Measurements from ENCODE around the gene DSCAML1. TPM values are rescaled to one million over a fixed set of nuclear protein-coding genes. Genes with fewer than 3 reads are reported as not detected.

DSCAML1 gene
- total RNA-seq, 1 donor from 2014 or later, result not detected

GRCh38 chr11:117593065-117593464 is 204.0 kb downstream of the DSCAML1 start:
- peaks cover 15% of the 10 kb centered on the region for H3K27me3 Mint-ChIP-seq (ENCODE audit: unreplicated experiment)
- H3K36me3 Mint-ChIP-seq (ENCODE audit: unreplicated experiment), result no peaks in the 10 kb centered on the region
- DNase-seq (ENCODE audit: extremely low spot score, unreplicated experiment), result no peak
- H3K27ac Mint-ChIP-seq (ENCODE audit: unreplicated experiment), result no peak overlapping the region
- H3K4me3 Mint-ChIP-seq (ENCODE audit: unreplicated experiment), result no peak overlapping the region
- H3K9me3 Mint-ChIP-seq (ENCODE audit: unreplicated experiment), result no peaks in the 10 kb centered on the region
- H3K4me1 Mint-ChIP-seq (ENCODE audit: unreplicated experiment), result no peaks in the 10 kb centered on the region
- TF ChIP-seq CTCF (IDR thresholded peaks at IDR 0.05), result no peak

GRCh38 chr11:117591316-117592039 is 205.5 kb downstream of the DSCAML1 start:
- Mint-ChIP-seq H3K27me3 (ENCODE audit: unreplicated experiment) (peaks cover 15% of the 10 kb centered on the region), H3K36me3 (ENCODE audit: unreplicated experiment) (no peaks in the 10 kb centered on the region), H3K27ac (ENCODE audit: unreplicated experiment) (no peak overlapping the region), H3K4me1 (ENCODE audit: unreplicated experiment) (no peaks in the 10 kb centered on the region), H3K9me3 (ENCODE audit: unreplicated experiment) (no peaks in the 10 kb centered on the region), H3K4me3 (ENCODE audit: unreplicated experiment) (no peak overlapping the region)
- DNase-seq (ENCODE audit: extremely low spot score, unreplicated experiment), result no peak
- TF ChIP-seq CTCF (IDR thresholded peaks at IDR 0.05), result no peak

- Mint-ChIP-seq H3K9me3 (ENCODE audit: unreplicated experiment) (no peaks in the 10 kb centered on the region), H3K36me3 (ENCODE audit: unreplicated experiment) (no peaks in the 10 kb centered on the region), H3K27ac (ENCODE audit: unreplicated experiment) (no peak overlapping the region)
Measured at GRCh38 chr11:117589063-117589462, 208.0 kb downstream of the DSCAML1 start.

GRCh38 chr11:117588166-117588810 is 208.7 kb downstream of the DSCAML1 start:
- H3K4me3 Mint-ChIP-seq (ENCODE audit: unreplicated experiment), result no peak overlapping the region
- no peak for DNase-seq (ENCODE audit: extremely low spot score, unreplicated experiment)
- no peak for TF ChIP-seq CTCF (IDR thresholded peaks at IDR 0.05)
- peaks cover 12% of the 10 kb centered on the region for H3K27me3 Mint-ChIP-seq (ENCODE audit: unreplicated experiment)
- H3K27ac Mint-ChIP-seq (ENCODE audit: unreplicated experiment), result no peak overlapping the region
- H3K36me3 Mint-ChIP-seq (ENCODE audit: unreplicated experiment), result no peaks in the 10 kb centered on the region
- H3K9me3 Mint-ChIP-seq (ENCODE audit: unreplicated experiment), result no peaks in the 10 kb centered on the region
- peaks cover 3% of the 10 kb centered on the region for H3K4me1 Mint-ChIP-seq (ENCODE audit: unreplicated experiment)

More at GRCh38 chr11:117589063-117589462, 208.0 kb downstream of the DSCAML1 start:
- TF ChIP-seq CTCF (IDR thresholded peaks at IDR 0.05), result no peak
- DNase-seq (ENCODE audit: extremely low spot score, unreplicated experiment), result no peak
- H3K4me3 Mint-ChIP-seq (ENCODE audit: unreplicated experiment), result no peak overlapping the region
- peaks cover 1% of the 10 kb centered on the region for H3K4me1 Mint-ChIP-seq (ENCODE audit: unreplicated experiment)
- H3K27me3 Mint-ChIP-seq (ENCODE audit: unreplicated experiment), result peaks cover 12% of the 10 kb centered on the region

GRCh38 chr11:117587416-117587815 is 209.6 kb downstream of the DSCAML1 start:
- Mint-ChIP-seq H3K36me3 (ENCODE audit: unreplicated experiment) (no peaks in the 10 kb centered on the region), H3K4me1 (ENCODE audit: unreplicated experiment) (peaks cover 3% of the 10 kb centered on the region), H3K9me3 (ENCODE audit: unreplicated experiment) (no peaks in the 10 kb centered on the region), H3K4me3 (ENCODE audit: unreplicated experiment) (no peak overlapping the region), H3K27ac (ENCODE audit: unreplicated experiment) (no peak overlapping the region), H3K27me3 (ENCODE audit: unreplicated experiment) (peaks cover 11% of the 10 kb centered on the region)
- TF ChIP-seq CTCF (IDR thresholded peaks at IDR 0.05), result no peak
- no peak for DNase-seq (ENCODE audit: extremely low spot score, unreplicated experiment)
